Uterus (tissue), 2 donors: ENCODE results near the gene GGTA1.

Source experiments
- POLR2A ChIP-seq, 2 donors: fragments of 450-650 bp; IDR thresholded peaks; one replicate each; pipeline ENCODE4 v1.6.1; 2016; ENCODE audit warnings: antibody characterized with exemption in 2 of 2, mild to moderate bottlenecking in 1 of 2, moderate library complexity in 1 of 2
- TF ChIP-seq, protein P1 (sequence below), 4 experiments: fragments of 200-600 bp in 2 of 4; fragments of 450-650 bp in 2 of 4; sonication (generic) in 2 of 4; IDR thresholded peaks; one replicate each; pipeline ENCODE4 v1.5.1; 2016 to 2019; ENCODE audit warnings: antibody characterized with exemption in 4 of 4, mild to moderate bottlenecking in 2 of 4, moderate library complexity in 1 of 4

DNA sequence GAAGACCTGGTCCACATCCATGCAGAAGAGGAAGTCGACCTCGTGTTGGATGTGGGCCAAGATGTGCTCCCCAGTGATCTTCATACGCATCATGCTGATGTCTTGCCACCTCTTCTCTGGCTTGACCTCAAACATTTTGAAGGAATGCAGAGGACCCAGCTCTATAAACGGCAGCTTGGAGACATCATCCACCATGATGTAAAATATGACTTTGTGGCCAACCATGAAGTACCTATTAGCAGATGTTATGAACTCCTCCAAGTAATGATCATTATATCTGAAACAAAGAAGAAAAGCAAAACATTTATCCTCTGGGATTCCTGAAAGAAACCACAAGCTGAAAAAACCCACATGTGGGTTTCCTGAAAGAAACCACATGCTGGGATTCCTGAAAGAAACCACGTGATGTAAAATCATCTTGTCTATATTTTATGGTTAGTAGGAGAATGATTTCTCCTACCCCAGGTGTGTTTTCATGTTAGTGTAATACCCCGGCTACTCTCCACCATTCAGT, 52.3 kb downstream of the GGTA1 start:
- no peak for TF ChIP-seq POLR2A (IDR thresholded peaks at IDR 0.05)
- TF ChIP-seq, protein P1, sequence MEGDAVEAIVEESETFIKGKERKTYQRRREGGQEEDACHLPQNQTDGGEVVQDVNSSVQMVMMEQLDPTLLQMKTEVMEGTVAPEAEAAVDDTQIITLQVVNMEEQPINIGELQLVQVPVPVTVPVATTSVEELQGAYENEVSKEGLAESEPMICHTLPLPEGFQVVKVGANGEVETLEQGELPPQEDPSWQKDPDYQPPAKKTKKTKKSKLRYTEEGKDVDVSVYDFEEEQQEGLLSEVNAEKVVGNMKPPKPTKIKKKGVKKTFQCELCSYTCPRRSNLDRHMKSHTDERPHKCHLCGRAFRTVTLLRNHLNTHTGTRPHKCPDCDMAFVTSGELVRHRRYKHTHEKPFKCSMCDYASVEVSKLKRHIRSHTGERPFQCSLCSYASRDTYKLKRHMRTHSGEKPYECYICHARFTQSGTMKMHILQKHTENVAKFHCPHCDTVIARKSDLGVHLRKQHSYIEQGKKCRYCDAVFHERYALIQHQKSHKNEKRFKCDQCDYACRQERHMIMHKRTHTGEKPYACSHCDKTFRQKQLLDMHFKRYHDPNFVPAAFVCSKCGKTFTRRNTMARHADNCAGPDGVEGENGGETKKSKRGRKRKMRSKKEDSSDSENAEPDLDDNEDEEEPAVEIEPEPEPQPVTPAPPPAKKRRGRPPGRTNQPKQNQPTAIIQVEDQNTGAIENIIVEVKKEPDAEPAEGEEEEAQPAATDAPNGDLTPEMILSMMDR (IDR thresholded peaks at IDR 0.05) = no peak
